ENCODE data around the gene RABGAP1. TPM values are rescaled to one million over a fixed set of nuclear protein-coding genes. Genes with fewer than 3 reads are reported as not detected.
A peak's percentile ranks its signal among the peaks of the same experiment; 100 is the strongest.

The RABGAP1 gene
- total and polyA plus RNA-seq, 10 of the 15 experiments (the other 5 are each of a cell fraction or from before 2014, with no cell fraction given) = 2.6 to 31.6 (median 12.5) TPM

DNA sequence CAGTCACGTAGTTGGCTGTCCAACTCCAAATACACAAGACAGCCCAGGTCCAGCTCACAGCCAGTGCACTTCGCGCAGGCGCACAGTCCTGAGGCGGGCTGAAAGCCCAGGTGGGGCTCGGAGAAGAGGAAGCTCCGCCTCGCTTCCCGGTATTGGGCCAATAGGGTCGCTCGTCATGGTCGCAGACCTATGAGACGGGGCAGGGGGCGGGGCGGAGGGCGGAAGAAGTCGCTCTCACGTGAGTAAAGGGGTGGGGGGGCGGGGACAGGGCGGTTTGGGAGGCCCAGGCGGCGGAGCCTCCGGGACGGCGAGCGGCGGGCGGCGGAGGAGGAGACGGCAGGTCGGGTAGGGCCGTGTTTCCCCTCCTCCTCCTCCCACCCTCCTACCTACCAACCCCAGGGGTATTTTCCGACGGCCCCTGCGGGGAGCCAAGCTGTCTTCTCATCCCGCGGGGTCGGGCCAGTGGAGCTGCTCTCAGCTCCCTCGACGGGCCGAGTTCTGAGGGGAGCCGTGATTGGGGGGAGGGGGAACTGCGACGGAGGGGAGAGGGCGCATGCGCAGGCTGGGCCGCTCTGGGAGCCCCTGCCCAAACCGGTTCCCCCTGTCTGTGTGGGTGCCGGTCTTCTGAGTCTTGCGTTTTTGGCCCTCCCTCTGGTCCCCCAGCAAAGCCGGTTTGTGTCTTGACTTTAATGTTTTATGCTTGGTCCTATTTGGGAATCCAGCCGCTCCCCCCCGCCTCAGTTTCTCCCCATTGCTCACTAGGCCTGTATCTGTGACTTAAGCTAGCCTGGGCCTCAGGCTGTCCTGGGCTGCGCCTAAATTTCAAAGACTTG lies at the start of gene RABGAP1 (continued):
- TF ChIP-seq RELA (IDR thresholded peaks at IDR 0.05; ENCODE audit: borderline replicate concordance, partially characterized antibody) = peak; percentile 13
- TF ChIP-seq YY1 (IDR thresholded peaks at IDR 0.05; ENCODE audit: low read depth, low read length) = 0 out of 2 replicates have a peak, but pooled peaks have one; percentile 36
- no peak for TF ChIP-seq BCLAF1 (IDR thresholded peaks at IDR 0.05)
- TF ChIP-seq NR2C1 (IDR thresholded peaks at IDR 0.05) = no peak
- TF ChIP-seq BHLHE40 (IDR thresholded peaks at IDR 0.05; ENCODE audit: borderline replicate concordance in 1 of 2, low read depth in 2 of 2, low read length in 1 of 2) = peak; percentile 91 to 94
- TF ChIP-seq PAX8 (IDR thresholded peaks at IDR 0.05) = no peak
- peak; percentile 50; the same call in 1 of the 2 replicates for TF ChIP-seq SIN3A (IDR thresholded peaks at IDR 0.05; ENCODE audit: low read depth, low read length)
- TF ChIP-seq HDAC2 (IDR thresholded peaks at IDR 0.05) = no peak
- no peak for TF ChIP-seq ZNF24 (IDR thresholded peaks at IDR 0.05)
- TF ChIP-seq FOS (IDR thresholded peaks at IDR 0.05; ENCODE audit: borderline replicate concordance, extremely low read depth, insufficient read length) = no peak
- TF ChIP-seq E2F4 (IDR thresholded peaks at IDR 0.05; ENCODE audit: low read depth, low read length) = no peak
- TF ChIP-seq PML (IDR thresholded peaks at IDR 0.05; ENCODE audit: low read length) = peak; percentile 92; the same call in 1 of the 2 replicates
- peak; percentile 50; the same call in 1 of the 2 replicates for TF ChIP-seq PKNOX1 (IDR thresholded peaks at IDR 0.05)
- TF ChIP-seq FOXM1 (IDR thresholded peaks at IDR 0.05; ENCODE audit: low read depth, low read length) = no peak
- no peak for TF ChIP-seq ZNF622 (IDR thresholded peaks at IDR 0.05)
- TF ChIP-seq, protein P1, sequence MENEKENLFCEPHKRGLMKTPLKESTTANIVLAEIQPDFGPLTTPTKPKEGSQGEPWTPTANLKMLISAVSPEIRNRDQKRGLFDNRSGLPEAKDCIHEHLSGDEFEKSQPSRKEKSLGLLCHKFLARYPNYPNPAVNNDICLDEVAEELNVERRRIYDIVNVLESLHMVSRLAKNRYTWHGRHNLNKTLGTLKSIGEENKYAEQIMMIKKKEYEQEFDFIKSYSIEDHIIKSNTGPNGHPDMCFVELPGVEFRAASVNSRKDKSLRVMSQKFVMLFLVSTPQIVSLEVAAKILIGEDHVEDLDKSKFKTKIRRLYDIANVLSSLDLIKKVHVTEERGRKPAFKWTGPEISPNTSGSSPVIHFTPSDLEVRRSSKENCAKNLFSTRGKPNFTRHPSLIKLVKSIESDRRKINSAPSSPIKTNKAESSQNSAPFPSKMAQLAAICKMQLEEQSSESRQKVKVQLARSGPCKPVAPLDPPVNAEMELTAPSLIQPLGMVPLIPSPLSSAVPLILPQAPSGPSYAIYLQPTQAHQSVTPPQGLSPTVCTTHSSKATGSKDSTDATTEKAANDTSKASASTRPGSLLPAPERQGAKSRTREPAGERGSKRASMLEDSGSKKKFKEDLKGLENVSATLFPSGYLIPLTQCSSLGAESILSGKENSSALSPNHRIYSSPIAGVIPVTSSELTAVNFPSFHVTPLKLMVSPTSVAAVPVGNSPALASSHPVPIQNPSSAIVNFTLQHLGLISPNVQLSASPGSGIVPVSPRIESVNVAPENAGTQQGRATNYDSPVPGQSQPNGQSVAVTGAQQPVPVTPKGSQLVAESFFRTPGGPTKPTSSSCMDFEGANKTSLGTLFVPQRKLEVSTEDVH (IDR thresholded peaks at IDR 0.05; ENCODE audit: low read depth, partially characterized antibody) = no peak
- no peak for TF ChIP-seq USF2 (IDR thresholded peaks at IDR 0.05; ENCODE audit: borderline replicate concordance, low read depth, low read length)
